HG02759 (cell line): ENCODE data around the gene STK32C.
A peak's percentile ranks its signal among the peaks of the same experiment; 100 is the strongest.
"Not testable (repeated sequence)": the region's sequence is repeated elsewhere in the genome, so short reads cannot be mapped to it uniquely, and the experiment has no call there.

Experiments
- ATAC-seq: cut with Tn5 transposase; IDR thresholded peaks from one replicate; pipeline ENCODE4 v1.9.1; 2021; ENCODE audit warnings: mild to moderate bottlenecking, moderate library complexity; ENCODE audit not compliant: unreplicated experiment

Gene STK32C

DNA sequence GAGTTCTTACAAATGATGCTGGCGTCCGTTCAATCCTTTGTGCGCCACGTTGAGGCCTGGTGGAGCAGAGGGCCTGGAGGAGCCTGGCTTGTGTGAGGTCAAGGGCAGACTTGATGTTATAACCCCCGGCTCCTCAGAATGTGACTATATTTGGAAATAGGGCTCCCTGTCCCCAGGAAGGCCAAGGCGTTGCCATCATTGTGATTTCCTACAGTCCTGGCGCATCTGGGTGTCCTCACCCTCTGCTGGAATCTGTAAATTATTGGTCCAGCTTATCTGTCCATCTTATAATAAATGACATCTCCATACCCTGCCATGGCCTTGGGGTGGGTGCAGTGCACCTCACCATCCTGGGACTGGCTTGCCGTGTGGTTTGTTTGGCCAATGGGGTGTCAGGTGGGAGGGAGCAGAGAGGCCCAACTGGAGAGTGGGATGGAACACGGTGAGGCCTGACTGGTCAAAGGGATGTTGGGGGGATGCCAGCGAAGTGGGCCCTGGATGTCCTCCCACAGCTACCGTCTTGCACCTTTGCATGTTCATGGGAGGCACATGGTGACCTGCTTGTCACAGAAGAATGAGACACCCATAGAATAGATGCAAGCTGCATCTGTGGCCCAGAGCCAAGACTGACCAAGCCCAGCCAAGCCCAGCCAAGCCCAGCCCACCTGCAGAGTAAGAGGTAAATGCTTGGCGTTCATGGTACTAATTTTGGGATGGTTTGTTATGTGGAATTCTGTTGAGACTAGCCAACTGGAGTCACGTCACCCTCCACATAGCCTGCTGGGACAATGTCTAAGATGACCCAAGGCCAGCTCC, 13.1 kb upstream of the STK32C start:
- ATAC-seq, result no peak

DNA sequence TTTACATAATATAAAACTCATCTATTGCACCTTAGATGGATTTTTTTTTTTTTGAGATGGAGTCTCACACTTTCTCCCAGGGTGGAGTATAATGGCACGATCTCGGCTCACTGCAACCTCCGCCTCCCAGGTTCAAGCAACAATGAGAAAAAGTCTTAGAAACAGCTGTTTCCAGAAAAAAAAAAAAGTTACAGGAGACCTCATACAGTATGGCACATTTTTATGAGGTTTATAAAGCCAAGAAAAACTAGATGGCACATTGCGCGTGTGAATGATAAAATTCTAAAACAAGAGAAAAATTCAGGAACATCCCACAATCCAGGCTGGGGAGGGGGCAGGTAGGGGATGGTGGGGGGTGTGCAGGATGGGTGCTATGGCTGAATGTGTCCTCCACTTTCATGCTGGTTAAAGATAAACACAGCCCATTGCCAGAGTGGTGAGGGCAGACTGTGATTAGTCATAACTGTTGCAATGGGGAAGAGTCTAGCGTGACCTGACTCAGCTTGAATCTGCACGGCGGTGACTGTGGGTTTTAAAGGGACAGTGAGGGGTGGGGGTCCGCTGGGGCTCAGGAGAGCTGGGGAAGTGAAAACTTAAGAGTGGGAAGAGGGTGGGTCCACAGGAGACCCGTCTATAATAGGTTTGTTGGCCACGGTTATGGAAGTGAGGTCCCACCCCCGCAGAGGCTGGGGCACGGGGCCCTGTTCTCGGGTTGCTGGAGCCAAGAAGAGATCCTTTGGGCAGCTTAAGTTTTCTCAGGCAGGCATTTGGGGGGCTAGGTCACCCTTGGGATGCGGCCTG, 12.3 kb upstream of the STK32C start:
- ATAC-seq, result peak; percentile 99

DNA sequence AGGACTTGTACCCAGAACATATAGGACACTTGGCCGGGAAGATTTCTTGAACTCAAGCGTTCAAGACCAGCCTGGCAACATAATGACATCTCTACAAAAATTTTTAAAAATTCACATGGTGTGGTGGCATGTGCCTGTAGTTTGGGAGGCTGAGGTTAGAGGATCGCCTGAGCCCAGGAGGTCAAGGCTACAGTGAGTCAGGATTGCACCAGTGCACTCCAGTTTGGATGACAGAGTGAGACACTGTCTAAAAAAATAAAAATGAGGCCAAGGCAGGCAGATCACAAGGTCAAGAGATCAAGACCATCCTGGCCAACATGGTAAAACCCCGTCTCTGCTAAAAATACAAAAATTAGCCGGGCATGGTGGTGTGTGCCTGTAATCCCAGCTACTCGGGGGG, 9.7 kb upstream of the STK32C start:
- not testable (repeated sequence) for ATAC-seq

DNA sequence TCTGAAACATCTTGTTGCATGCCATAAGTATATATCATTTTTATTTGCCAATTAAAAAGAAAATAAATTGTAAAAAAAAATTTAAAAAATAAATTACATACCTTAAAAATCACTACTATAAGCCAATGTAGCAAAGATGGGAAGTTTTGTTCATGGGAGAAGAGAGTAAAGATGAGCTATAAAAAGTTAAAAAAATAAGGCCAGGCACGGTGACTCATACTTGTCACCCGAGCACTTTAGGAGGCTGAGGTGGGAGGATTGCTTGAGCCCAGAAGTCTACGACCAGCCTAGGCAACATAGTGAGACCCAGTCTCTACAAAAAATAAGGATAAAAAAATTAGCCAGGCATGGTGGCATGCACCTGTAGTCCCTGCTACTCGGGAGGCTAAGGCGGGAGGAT, 8.4 kb upstream of the STK32C start:
- ATAC-seq, result no peak

DNA sequence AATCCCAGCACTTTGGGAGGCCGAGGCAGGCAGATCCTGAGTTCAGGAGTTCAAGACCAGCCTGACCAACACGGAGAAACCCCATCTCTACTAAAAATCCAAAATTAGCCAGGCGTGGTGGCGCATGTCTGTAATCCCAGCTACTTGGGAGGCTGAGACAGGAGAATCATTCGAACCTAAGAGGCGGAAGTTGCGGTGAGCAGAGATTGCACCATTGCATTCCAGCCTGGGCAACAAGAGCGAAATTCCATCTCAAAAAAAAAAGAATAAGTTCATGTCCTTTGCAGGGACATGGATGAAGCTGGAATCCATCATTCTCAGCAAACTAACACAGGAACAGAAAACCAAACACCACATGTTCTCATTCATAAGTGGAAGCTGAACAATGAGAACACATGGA, 7.1 kb upstream of the STK32C start:
- ATAC-seq, result not testable (repeated sequence)

DNA sequence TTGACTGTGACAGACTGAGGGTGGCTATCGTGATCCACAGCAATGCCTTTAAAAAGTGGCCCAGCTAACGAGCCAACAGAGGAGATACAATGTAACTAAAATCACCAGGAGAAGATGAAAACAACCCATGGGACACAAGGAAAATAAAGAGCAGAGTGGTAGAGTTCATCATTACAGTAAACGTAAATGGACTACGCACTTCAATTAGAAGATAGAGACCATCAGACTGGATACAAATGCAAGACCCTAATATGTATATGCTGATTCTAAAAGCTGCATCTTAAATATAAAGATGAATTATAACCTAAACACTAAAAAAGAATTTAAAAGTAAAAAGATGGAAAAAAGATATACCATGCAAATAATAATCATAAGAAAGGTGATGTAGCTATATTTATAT, 6.6 kb upstream of the STK32C start:
- no peak for ATAC-seq

DNA sequence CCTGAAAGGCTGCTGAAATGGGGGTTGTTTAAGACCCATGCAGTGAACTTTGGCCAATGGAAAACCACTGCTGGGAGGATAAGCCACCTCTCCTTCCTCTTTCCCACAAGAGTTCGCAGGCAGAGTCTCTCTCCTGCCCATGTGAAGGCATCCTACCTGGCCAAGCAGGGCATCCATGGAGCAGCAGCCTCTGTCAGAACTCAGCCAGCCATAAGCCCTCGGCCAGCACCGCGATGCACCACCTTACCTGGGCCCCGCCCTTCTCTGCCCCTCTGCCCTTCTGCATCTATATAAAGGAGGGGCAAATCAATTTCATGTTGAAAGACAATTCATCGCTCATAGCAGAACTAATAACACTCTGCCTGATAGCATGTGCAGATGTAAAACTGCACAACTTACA, 6.1 kb upstream of the STK32C start:
- ATAC-seq, result no peak

DNA sequence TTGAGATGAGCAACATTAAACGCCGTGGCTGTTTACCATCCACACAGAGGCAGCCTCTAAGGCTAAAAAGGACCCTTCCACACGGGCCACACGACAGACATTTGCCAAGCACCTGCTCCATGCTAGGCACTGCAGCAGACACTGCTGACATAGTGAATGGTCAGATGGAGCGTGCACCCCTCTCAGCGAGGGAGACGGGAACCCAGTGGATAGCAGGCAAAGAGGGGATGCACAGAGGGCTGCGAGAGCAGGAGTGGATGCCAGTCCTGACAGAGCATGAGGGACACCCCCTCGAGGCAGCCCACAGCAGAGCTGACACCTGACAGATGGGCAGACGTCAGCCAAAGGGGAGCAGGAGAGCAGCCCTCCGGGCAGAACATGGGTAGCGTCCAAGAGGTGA, 5.6 kb upstream of the STK32C start:
- no peak for ATAC-seq

DNA sequence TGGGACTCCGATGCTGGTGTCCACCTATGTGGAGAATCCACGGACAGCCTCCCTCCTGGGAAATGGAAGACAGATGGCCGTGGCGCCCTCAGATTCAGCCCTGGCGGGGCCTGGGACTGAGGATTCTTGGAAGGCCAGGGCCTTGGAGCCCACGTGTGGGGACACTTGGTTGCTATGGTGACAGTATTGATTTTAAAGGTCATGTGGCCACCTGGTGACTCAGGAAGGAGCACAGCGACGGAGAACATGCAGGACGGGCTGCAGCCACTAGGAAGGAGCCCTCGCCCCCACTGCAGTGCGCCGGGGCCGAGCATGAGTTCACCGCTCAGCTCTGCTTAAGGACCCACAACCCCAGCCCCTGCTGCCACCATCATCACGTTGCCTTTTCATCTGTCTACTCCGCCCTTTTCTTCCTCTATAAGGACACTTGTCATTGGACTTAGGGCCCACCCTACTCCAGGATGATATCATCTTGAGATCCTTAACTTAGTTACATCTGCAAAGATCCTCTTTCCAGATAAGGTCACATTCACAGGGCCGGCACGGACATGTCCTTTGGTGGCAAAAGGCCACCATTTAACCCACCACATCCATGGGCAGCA, 3.7 kb upstream of the STK32C start:
- no peak for ATAC-seq

DNA sequence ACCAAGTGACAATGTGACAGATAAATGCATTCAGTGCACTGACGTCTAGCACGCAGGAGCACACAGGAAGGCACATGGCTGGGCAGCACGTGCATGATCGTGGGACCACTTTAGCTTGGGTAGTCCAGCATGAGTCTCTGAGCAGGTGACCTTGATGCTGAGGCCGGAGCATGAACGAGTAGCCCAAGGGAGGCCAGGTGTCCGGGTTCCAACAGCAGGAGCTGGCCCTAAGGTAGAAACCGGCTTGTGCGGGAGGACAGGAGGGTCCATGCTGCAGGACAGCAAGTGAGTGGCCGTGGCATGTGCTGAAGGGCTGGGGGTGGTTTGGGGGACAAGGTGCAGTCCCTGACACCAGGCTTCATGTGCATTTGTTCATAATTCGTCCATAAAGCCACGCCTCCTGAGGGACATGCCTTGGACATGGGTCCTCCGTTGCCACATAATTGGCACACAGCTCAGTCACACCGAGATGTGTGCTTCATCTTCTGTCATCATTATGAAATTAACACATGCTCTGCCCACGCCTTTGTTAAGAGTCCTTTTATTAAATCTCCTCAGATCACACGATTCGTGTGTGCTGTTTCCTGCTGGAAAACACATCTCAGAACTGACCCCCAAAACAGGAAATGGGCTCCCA, 3.1 kb upstream of the STK32C start:
- ATAC-seq, result no peak

DNA sequence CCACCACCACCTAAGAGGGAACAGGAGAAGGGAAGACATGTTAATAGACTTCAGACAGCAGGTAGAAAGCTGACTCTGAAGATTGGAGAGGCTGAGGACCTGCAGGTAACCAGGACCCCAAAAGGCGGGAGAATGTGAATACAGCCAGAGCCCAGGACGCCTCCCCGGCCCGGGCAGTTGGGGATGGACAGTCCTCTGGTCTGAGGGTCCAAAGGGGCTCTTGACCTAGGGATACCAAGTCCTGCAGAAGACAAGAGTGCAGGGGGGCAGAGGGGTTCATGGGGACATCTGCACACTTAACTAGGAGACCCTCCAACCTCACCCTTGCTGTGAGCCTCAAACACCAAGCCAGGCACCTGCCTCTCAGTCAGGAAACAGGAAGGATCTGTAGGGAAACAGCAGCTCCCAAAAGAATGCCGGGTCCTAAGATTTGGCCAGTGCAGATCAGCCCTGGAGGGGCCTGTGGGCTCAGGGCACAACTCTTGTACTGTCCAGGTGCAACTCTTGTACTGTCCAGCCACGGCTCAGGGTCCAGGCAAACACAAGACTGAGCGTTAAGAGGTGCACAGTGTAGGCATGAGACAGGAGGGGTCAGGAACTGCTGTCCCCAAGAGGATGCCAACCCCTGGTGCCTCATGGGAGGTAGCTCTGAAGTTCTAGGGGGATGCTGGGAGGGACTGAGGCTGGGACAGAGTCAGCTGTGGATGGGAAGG, 2.3 kb upstream of the STK32C start:
- ATAC-seq, result no peak

DNA sequence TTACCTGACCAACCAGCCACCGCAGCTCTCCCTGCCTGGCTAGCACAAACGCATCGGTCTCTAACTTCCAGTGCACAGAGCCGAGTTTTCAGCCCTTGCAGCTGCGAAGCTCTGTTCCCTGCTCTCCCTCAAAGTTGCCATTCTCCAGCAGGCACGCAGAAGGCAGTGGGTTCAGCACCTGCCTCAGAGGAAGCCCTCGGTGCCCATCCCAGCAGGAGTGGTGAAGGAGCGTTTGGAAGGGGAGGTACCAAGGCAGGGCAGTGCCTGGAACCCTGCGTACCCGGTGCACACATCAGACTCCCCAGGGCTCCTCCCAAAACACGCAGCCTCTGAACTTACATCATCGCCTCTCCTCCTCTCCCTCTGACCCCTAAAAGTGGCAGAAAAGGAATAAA, 1.7 kb upstream of the STK32C start:
- no peak for ATAC-seq

DNA sequence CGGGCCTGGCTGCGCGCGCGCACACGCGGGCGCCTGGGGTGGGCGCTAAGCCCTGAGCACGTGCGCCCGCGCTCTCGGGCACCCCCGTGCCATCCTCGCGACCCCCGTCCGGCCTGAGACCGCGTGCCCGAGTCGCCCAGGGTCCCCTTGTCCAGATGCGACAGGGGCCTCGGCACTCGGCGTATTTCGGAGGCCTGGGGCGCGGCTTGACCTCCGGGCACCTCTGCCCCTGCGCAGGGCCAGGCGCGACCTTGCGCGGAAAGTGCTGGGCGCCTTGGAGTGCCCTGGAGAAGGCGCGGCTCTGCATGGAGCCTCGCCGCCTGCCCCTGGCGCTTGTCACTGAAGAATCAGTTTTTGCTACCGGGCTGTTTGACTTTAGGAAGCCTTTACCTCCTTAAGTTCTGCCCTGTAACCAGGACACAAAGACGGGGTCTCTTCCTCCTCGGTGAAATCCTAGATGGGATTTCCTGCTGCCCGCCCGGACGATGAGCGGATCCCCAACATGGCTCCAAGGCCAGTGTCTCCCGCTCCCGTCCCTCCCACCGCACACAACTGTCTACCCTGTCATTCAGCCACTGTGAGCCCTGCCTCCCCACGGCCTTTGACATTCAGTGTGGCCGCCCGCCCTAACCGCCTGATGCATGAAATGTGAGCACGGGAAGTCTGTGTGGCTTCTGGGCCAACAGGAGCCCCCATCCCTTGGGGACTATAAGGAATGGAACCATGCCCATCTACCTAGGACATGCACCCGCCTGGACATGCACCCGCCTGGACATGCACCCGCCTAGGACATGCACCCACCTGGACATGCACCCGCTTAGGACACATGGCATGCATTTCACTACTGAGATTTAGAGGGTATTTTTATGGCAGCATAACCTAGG, 1.1 kb upstream of the STK32C start:
- no peak for ATAC-seq

DNA sequence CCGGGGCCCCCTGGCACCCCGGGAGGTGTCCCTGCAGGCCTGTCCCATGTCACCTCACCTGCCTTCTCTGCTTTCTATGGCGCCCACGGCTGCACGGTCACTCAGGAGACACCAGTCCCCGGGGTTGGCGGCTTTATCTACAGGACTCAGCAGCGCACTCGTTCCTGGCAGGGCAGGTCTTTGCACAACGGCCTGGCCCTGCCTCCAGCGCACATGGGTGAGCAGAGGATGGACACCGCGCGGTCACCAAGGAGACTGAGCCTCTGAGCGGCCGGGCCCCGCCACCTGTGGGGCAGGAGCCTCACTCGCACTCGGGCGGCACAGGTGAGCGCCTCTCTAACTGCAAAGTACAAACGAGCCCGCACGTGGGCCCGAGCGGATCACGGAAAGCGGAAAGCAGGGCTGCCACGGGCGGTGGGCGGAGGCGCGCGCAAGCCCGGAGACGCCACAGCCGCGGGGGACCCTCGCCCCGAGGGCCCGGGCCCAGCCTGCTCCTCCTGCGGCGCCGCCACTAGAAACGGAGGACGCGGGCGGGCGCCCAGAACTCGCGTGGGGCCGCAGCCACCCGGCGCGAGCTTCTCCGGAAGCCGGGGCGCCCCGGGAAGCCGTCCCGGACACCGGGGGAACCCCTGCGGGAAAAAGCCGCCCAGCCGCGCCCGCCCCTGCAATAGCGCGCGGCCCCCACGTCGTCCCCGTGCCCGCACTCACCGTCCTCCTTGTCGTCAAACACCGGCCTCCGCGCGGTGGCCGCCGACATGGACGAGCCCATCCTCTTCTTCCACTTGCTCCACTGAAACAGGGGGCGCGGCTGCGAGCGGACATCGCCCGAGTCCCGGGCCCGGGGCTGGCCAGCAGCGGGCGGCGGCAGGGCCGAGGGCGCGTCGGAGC, 642 bp downstream of the STK32C start:
- ATAC-seq, result peak; percentile 1

DNA sequence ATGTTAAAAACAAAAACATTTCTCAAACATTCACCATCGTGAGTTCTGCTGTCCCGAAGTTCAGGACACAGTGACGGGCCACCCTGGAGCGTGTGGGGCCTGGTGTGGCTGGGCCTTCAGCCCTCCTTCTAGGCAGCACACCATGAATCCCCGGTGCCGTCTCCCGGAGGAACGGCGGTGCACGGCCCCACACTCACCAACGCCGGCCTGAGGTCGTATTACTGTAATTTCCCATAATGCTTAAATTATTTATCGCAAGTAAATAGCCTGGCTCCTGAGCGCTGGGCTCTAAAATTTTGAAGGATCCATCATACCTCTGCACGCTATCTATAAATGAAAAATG, 1.4 kb downstream of the STK32C start:
- no peak for ATAC-seq

DNA sequence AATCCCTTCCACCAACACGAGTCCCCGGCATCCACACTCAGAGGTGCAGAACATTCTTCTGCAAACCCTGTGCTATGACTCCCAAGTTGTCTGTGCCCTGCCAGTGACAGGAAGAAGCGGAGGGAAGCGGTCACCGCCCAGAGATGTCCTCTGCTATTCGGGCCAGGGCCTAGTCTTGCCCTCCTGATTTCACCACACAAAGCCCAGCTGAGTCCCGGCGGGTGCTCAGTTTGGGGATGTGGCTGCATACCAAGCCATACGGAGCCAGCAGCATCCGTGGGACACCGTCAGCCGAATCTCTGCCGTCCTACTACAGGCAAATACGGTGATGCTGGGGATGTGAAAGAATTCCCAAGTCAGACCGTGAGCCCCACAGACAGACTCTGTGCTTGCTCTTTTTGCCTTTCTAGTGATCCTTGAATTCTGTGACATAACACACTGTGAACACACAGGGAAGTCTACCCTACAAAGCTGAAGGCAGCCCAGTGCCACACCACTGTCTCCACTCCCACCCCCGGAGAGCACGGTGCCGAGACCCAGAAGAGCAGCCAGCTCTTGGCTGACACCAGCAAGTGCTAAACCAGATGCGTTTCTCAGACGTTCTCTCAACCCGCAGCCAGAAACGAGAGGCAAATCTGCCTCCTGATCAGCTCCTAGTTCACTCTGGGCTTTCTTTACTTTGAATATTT, 2.0 kb downstream of the STK32C start:
- ATAC-seq, result no peak

DNA sequence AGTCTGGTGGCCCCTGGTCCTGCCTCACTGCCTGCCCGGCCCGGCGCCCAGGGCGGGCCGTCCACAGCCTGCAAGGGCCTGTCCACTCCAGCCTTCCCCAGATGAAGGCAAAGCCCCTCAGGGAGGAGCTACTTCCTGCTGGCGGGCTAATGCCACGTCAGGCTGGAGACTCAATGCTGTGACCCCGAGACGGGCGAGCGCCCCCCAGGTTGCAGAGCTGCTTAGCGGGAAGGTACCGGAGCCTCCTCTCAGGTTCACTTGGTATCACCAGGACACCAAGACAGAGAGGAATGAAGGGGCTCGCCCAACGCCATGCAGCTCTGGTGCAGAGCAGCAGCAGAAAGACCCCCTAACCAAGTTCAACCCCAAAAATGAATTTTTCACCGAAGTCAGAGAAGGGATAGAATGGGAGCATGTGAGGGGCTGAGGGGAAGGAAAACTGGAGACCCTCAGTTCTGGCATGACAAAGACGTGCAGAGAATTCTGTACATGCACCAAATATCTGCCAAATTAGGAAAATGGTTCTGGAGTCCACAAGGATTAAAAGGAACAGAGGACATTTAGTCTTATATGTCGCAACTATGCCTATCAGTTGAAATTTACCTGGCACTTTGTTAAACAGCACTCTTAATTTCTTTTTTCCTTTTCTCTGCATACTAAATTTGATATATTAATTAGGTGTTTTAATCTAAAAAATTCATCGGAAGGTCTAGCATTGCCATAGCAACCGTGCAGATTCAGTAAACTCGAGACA, 2.8 kb downstream of the STK32C start:
- ATAC-seq, result no peak
